Nephron (organoid): ENCODE results near the gene CLIC4.
"Not testable (repeated sequence)": the region's sequence is repeated elsewhere in the genome, so short reads cannot be mapped to it uniquely, and the experiment has no call there.

ENCODE experiments used
- H3K27ac Mint-ChIP-seq, 3 experiments: 2 replicates each; pipeline ENCODE4 v1.8.0; 2020; ENCODE audit warnings: mixed read lengths in 3 of 3, mild to moderate bottlenecking in 2 of 3, moderate library complexity in 1 of 3
- H3K27me3 Mint-ChIP-seq: 2 replicates; pipeline ENCODE4 v1.8.0; 2021; ENCODE audit warnings: low read depth, mild to moderate bottlenecking, moderate library complexity, mixed read lengths
- H3K36me3 Mint-ChIP-seq: 2 replicates; pipeline ENCODE4 v1.8.0; 2020; ENCODE audit warnings: low read depth, mixed read lengths
- H3K4me1 Mint-ChIP-seq: 2 replicates; pipeline ENCODE4 v1.8.0; 2020; ENCODE audit warnings: mixed read lengths
- H3K4me3 Mint-ChIP-seq, 3 experiments: 2 replicates each; pipeline ENCODE4 v1.8.0; 2020; ENCODE audit warnings: mild to moderate bottlenecking in 3 of 3, mixed read lengths in 3 of 3, moderate library complexity in 2 of 3
- H3K9me3 Mint-ChIP-seq: 2 replicates; pipeline ENCODE4 v1.8.0; 2020; ENCODE audit warnings: mixed read lengths
- TF ChIP-seq, protein P1 (sequence below), 3 experiments: fragments of 200-600 bp; sonication (generic); IDR thresholded peaks; one replicate each; pipeline ENCODE4 v1.5.0; 2021; ENCODE audit warnings: antibody characterized with exemption in 3 of 3; ENCODE audit not compliant: unreplicated experiment in 3 of 3

Gene CLIC4

DNA sequence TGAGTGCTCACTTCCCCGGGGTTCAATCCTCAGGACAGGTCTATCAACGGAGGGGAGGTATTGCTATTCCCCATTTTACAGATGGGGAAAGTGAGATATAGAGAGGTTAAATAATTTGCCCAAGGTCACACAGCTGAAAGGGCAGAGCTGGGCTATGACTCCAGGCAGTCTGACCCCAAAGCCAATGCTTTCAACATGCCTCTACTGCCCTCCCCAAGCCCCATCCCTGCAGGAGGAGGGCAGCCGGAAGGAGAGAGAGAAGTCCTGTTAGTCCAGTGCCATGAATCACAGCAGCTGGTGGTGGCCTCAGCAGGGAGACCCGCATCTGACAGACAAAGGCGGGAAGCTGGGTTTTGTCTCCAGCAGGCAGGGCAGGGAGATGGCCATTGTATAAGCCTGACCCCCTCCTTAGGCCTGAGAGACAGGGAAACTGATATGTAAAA is 20.0 kb upstream of the CLIC4 start:
- H3K36me3 Mint-ChIP-seq: no peaks in the 10 kb centered on the region
- H3K27ac Mint-ChIP-seq: peak overlapping the region; percentile 93 to 98 (median 96)
- peaks cover 37% of the 10 kb centered on the region for H3K4me1 Mint-ChIP-seq
- H3K27me3 Mint-ChIP-seq: peaks cover 10% of the 10 kb centered on the region
- H3K9me3 Mint-ChIP-seq: no peaks in the 10 kb centered on the region
- peak overlapping the region; percentile 33 to 66 (median 58) for H3K4me3 Mint-ChIP-seq
- TF ChIP-seq, protein P1, sequence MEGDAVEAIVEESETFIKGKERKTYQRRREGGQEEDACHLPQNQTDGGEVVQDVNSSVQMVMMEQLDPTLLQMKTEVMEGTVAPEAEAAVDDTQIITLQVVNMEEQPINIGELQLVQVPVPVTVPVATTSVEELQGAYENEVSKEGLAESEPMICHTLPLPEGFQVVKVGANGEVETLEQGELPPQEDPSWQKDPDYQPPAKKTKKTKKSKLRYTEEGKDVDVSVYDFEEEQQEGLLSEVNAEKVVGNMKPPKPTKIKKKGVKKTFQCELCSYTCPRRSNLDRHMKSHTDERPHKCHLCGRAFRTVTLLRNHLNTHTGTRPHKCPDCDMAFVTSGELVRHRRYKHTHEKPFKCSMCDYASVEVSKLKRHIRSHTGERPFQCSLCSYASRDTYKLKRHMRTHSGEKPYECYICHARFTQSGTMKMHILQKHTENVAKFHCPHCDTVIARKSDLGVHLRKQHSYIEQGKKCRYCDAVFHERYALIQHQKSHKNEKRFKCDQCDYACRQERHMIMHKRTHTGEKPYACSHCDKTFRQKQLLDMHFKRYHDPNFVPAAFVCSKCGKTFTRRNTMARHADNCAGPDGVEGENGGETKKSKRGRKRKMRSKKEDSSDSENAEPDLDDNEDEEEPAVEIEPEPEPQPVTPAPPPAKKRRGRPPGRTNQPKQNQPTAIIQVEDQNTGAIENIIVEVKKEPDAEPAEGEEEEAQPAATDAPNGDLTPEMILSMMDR (IDR thresholded peaks at IDR 0.05; ENCODE audit: unreplicated experiment in 3 of 3): no peak

- Mint-ChIP-seq H3K9me3 (no peaks in the 10 kb centered on the region), H3K4me1 (peaks cover 43% of the 10 kb centered on the region), H3K4me3 (peak overlapping the region in 1 of 3 experiments; percentile 40), H3K36me3 (no peaks in the 10 kb centered on the region), H3K27me3 (peaks cover 10% of the 10 kb centered on the region), H3K27ac (peak overlapping the region; percentile 96 to 99 (median 99))
- TF ChIP-seq, protein P1 (IDR thresholded peaks at IDR 0.05; ENCODE audit: unreplicated experiment in 3 of 3): no peak
Measured at GRCh38 chr1:24726741-24727140, 18.5 kb upstream of the CLIC4 start.

GRCh38 chr1:24727501-24728216 is 17.6 kb upstream of the CLIC4 start:
- peaks cover 10% of the 10 kb centered on the region for H3K27me3 Mint-ChIP-seq
- peak overlapping the region in 2 of 3 experiments; percentile 34 to 70 for H3K4me3 Mint-ChIP-seq
- no peaks in the 10 kb centered on the region for H3K36me3 Mint-ChIP-seq
- no peaks in the 10 kb centered on the region for H3K9me3 Mint-ChIP-seq
- H3K27ac Mint-ChIP-seq: peak overlapping the region; percentile 96 to 99 (median 99)
- TF ChIP-seq, protein P1 (IDR thresholded peaks at IDR 0.05; ENCODE audit: unreplicated experiment in 3 of 3): no peak
- H3K4me1 Mint-ChIP-seq: peaks cover 50% of the 10 kb centered on the region

GRCh38 chr1:24728982-24729381 is 16.3 kb upstream of the CLIC4 start:
- Mint-ChIP-seq H3K27me3 (peaks cover 10% of the 10 kb centered on the region), H3K9me3 (no peaks in the 10 kb centered on the region), H3K4me3 (no peak overlapping the region), H3K4me1 (peaks cover 52% of the 10 kb centered on the region), H3K36me3 (no peaks in the 10 kb centered on the region), H3K27ac (peak overlapping the region; percentile 64 to 88 (median 76))
- TF ChIP-seq, protein P1 (IDR thresholded peaks at IDR 0.05; ENCODE audit: unreplicated experiment in 3 of 3): no peak

DNA sequence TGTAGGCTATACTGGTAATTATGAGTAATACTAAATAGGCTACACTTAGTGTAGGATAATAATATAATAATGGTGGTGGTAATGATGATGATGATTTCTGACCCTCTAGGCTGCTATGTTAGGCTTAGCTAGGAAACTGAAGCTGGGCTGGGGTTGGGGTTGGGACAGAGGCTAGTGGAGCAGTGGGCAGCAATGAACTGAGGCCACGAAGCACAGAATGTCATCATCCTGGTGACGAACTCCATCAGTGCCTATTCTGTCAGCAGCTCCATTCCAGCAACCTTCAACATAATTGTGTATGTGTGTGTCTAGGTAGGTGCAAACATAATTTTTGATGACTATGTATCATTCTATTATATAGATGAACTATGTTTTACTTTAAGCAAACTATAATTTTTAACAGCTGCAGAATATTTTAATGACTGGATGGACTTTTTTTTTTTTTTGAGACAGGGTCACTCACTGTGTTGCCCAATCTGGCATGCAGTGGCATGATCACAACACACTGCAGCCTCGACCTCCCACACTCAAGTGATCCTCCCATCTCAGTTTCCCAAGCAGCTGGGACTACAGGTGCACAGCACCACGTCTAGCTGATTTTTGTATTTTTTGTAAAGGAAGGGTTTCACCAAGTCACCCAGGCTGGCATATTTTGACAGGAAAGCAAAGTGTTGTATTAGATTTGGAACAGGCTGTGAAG is 12.9 kb upstream of the CLIC4 start:
- Mint-ChIP-seq H3K27me3 (peaks cover 6% of the 10 kb centered on the region), H3K36me3 (no peaks in the 10 kb centered on the region), H3K27ac (peak overlapping the region; percentile 38 to 86 (median 78)), H3K9me3 (no peaks in the 10 kb centered on the region), H3K4me1 (peaks cover 41% of the 10 kb centered on the region), H3K4me3 (no peak overlapping the region)
- TF ChIP-seq, protein P1 (IDR thresholded peaks at IDR 0.05; ENCODE audit: unreplicated experiment in 3 of 3): no peak

GRCh38 chr1:24733342-24733741 is 11.9 kb upstream of the CLIC4 start:
- not testable (repeated sequence) for H3K4me3 Mint-ChIP-seq, H3K27ac Mint-ChIP-seq, H3K9me3 Mint-ChIP-seq, H3K36me3 Mint-ChIP-seq, H3K27me3 Mint-ChIP-seq
- peaks cover 34% of the 10 kb centered on the region for H3K4me1 Mint-ChIP-seq
